NCI-H345 treated with DMSO at 0.1 percent for 48 hours (cell line): ENCODE measurements around the gene BRAT1.
"Not testable (repeated sequence)": the region's sequence is repeated elsewhere in the genome, so short reads cannot be mapped to it uniquely, and the experiment has no call there.

ENCODE experiments used
- DNase-seq: peaks from one replicate; lab custom pipeline; 2025; ENCODE audit not compliant: unreplicated experiment; lab: John Stamatoyannopoulos, UW

Gene BRAT1

GRCh38 chr7:2539031-2539911, 16.1 kb downstream of the BRAT1 start:
- no peak for DNase-seq

- no peak for DNase-seq
Observed at GRCh38 chr7:2537981-2538851, 17.1 kb downstream of the BRAT1 start.

- not testable (repeated sequence) for DNase-seq
Observed at GRCh38 chr7:2535872-2536627, 19.3 kb downstream of the BRAT1 start.

- DNase-seq = not testable (repeated sequence)
Observed at GRCh38 chr7:2534214-2534613, 21.1 kb downstream of the BRAT1 start.

GRCh38 chr7:2533566-2533965, 21.8 kb downstream of the BRAT1 start:
- not testable (repeated sequence) for DNase-seq

- not testable (repeated sequence) for DNase-seq
Observed at GRCh38 chr7:2532816-2533215, 22.5 kb downstream of the BRAT1 start.

- DNase-seq = not testable (repeated sequence)
Observed at GRCh38 chr7:2532199-2532772, 23.0 kb downstream of the BRAT1 start.

GRCh38 chr7:2531796-2532110, 23.6 kb downstream of the BRAT1 start:
- DNase-seq = not testable (repeated sequence)

- DNase-seq = peak; percentile 81
Observed at GRCh38 chr7:2530994-2531795, 24.1 kb downstream of the BRAT1 start.

- DNase-seq = no peak
Observed at GRCh38 chr7:2530071-2530987, 25.0 kb downstream of the BRAT1 start.

GRCh38 chr7:2529161-2530070, 25.9 kb downstream of the BRAT1 start:
- DNase-seq = no peak

- DNase-seq = no peak
Observed at GRCh38 chr7:2528481-2529095, 26.7 kb downstream of the BRAT1 start.

- peak; percentile 82 for DNase-seq
Observed at GRCh38 chr7:2527505-2528467, 27.5 kb downstream of the BRAT1 start.

- no peak for DNase-seq
Observed at GRCh38 chr7:2526659-2527504, 28.4 kb downstream of the BRAT1 start.
